H1 (cell line): ENCODE data around the gene ACOT7. TPM values are rescaled to one million over a fixed set of nuclear protein-coding genes. Genes with fewer than 3 reads are reported as not detected.

Experiments
- CTCF ChIA-PET: fragments of 300-600 bp; sonication (Branson Sonifier 250); formaldehyde crosslinking; loops from one replicate; lab custom pipeline; 2021; ENCODE audit not compliant: partially characterized antibody; lab: Charles Lee
- POLR2A ChIA-PET: fragments of 300-600 bp; sonication (Branson Sonifier 250); formaldehyde crosslinking; loops from one replicate; lab custom pipeline; 2021; ENCODE audit warnings: inconsistent platforms; ENCODE audit not compliant: partially characterized antibody; lab: Charles Lee
- DNase-seq, 2 experiments: peaks; one replicate each; pipeline versions ENCODE4 v3.0.0 to v3.0.0-alpha.2; 2010 to 2022; ENCODE audit warnings: low spot score in 2 of 2, low read depth in 1 of 2, mixed read lengths in 1 of 2
- FAIRE-seq: peaks from 2 replicates; lab custom pipeline; 2011; peaks lifted over from hg19 to GRCh38; lab: Jason Lieb, UNC
- H2AFZ ChIP-seq: 2 replicates; pipeline ENCODE4 v1.8.1; 2012; ENCODE audit warnings: low read length, inconsistent platforms
- H2AK5ac ChIP-seq: 2 replicates; pipeline ENCODE4 v1.6.1; 2013; ENCODE audit warnings: low read depth, low read length
- H2BK120ac ChIP-seq: replicated peaks from 2 replicates; pipeline ENCODE3; 2013; ENCODE audit warnings: low read depth, low read length, inconsistent platforms
- H2BK12ac ChIP-seq: 2 replicates; pipeline ENCODE4 v1.6.1; 2013; ENCODE audit warnings: low read depth, low read length
- H2BK15ac ChIP-seq: 2 replicates; pipeline ENCODE4 v1.6.1; 2013; ENCODE audit warnings: low read length
- H2BK20ac ChIP-seq: 2 replicates; pipeline ENCODE4 v1.6.1; 2013; ENCODE audit warnings: low read length
- H2BK5ac ChIP-seq: 2 replicates; pipeline ENCODE4 v1.6.1; 2013; ENCODE audit warnings: low read depth, low read length
- H3K14ac ChIP-seq: 2 replicates; pipeline ENCODE4 v1.6.1; 2013; ENCODE audit warnings: inconsistent platforms; ENCODE audit not compliant: insufficient read length
- H3K18ac ChIP-seq: 2 replicates; pipeline ENCODE4 v1.6.1; 2013; ENCODE audit warnings: low read length; ENCODE audit errors: extremely low read depth
- H3K23ac ChIP-seq: 2 replicates; pipeline ENCODE4 v1.6.1; 2013; ENCODE audit warnings: inconsistent platforms; ENCODE audit not compliant: insufficient read length
- H3K23me2 ChIP-seq: 2 replicates; pipeline ENCODE4 v1.6.1; 2013; ENCODE audit warnings: low read depth, low read length
- H3K27ac ChIP-seq: 2 replicates; pipeline ENCODE4 v1.6.1; 2011; ENCODE audit warnings: low read depth, low read length, inconsistent platforms
- H3K27me3 ChIP-seq, 4 experiments: replicated peaks in 1 of 4; 1 replicate in 1 of 4; 2 replicates in 3 of 4; pipeline versions ENCODE4 v1.6.1 to v1.8.1; 2011 to 2013; ENCODE audit warnings: low read length in 3 of 4, mild to moderate bottlenecking in 3 of 4, inconsistent platforms in 2 of 4, mixed read lengths in 2 of 4, moderate library complexity in 1 of 4; ENCODE audit not compliant: control insufficient read depth in 3 of 4, insufficient read depth in 3 of 4; ENCODE audit errors: extremely low read depth in 1 of 4
- H3K36me3 ChIP-seq, 4 experiments: 2 replicates each; pipeline versions ENCODE4 v1.6.1 to v1.8.1; 2011 to 2013; ENCODE audit warnings: mild to moderate bottlenecking in 4 of 4, low read length in 3 of 4, moderate library complexity in 2 of 4, control low read depth in 1 of 4, inconsistent platforms in 1 of 4; ENCODE audit not compliant: insufficient read depth in 4 of 4, control insufficient read depth in 2 of 4
- H3K4ac ChIP-seq: replicated peaks from 2 replicates; pipeline ENCODE3; 2013; ENCODE audit warnings: low read length, low read depth, mixed read lengths, inconsistent platforms; ENCODE audit not compliant: insufficient read length
- H3K4me1 ChIP-seq, 4 experiments: replicated peaks in 1 of 4; 1 replicate in 1 of 4; 2 replicates in 3 of 4; pipeline versions ENCODE4 v1.6.1 to v1.8.1; 2011 to 2013; ENCODE audit warnings: low read length in 3 of 4, inconsistent platforms in 2 of 4, mixed read lengths in 1 of 4; ENCODE audit not compliant: insufficient read depth in 4 of 4, control insufficient read depth in 3 of 4
- H3K4me2 ChIP-seq, 2 experiments: 2 replicates each; pipeline versions ENCODE4 v1.6.1 to v1.8.1; 2011 to 2013; ENCODE audit warnings: low read depth in 2 of 2, low read length in 2 of 2, control low read depth in 1 of 2, inconsistent platforms in 1 of 2, mild to moderate bottlenecking in 1 of 2; ENCODE audit not compliant: insufficient read depth in 1 of 2
- H3K4me3 ChIP-seq, 4 experiments: fragments of 200-600, 300-600 bp in 1 of 4; sonication (generic), shearing (Covaris generic), sonication (Bioruptor Twin) in 1 of 4; 2 replicates each; pipeline versions ENCODE4 v1.5.1 to v1.8.1; 2011 to 2016; ENCODE audit warnings: low read length in 4 of 4, low read depth in 3 of 4, control low read depth in 2 of 4, inconsistent platforms in 2 of 4, mild to moderate bottlenecking in 2 of 4, mixed read lengths in 1 of 4, moderate library complexity in 1 of 4; ENCODE audit not compliant: insufficient read depth in 2 of 4; ENCODE audit errors: extremely low read depth in 1 of 4
- H3K56ac ChIP-seq: replicated peaks from 2 replicates; pipeline ENCODE3; 2013; ENCODE audit warnings: low read depth, mild to moderate bottlenecking, mixed read lengths, low read length, inconsistent platforms; ENCODE audit not compliant: insufficient read length
- H3K79me1 ChIP-seq: 2 replicates; pipeline ENCODE4 v1.6.1; 2013; ENCODE audit warnings: low read depth, low read length, control low read depth
- H3K79me2 ChIP-seq, 2 experiments: 2 replicates each; pipeline versions ENCODE4 v1.6.1 to v1.8.1; 2012 to 2013; ENCODE audit warnings: low read length in 2 of 2, mild to moderate bottlenecking in 2 of 2, inconsistent platforms in 1 of 2; ENCODE audit not compliant: insufficient read depth in 2 of 2, control insufficient read depth in 1 of 2
- H3K9ac ChIP-seq, 4 experiments: replicated peaks in 1 of 4; 1 replicate in 1 of 4; 2 replicates in 3 of 4; pipeline versions ENCODE4 v1.6.1 to v1.8.1; 2011 to 2013; ENCODE audit warnings: low read depth in 3 of 4, low read length in 3 of 4, control low read depth in 2 of 4, mild to moderate bottlenecking in 2 of 4, moderate library complexity in 2 of 4, inconsistent platforms in 1 of 4; ENCODE audit errors: extremely low read depth in 1 of 4
- H3K9me3 ChIP-seq, 2 experiments: 2 replicates each; pipeline versions ENCODE4 v1.6.1 to v1.8.1; 2012 to 2013; ENCODE audit warnings: mild to moderate bottlenecking in 2 of 2, moderate library complexity in 2 of 2, control low read depth in 1 of 2, inconsistent platforms in 1 of 2, low read depth in 1 of 2, low read length in 1 of 2, mixed read lengths in 1 of 2; ENCODE audit not compliant: insufficient read depth in 2 of 2
- H4K20me1 ChIP-seq, 2 experiments: replicated peaks in 1 of 2; 2 replicates each; pipeline versions ENCODE3 to v1.8.1; 2011 to 2013; ENCODE audit warnings: inconsistent platforms in 2 of 2, low read length in 2 of 2, mild to moderate bottlenecking in 1 of 2; ENCODE audit not compliant: insufficient read depth in 2 of 2, control insufficient read depth in 1 of 2
- H4K5ac ChIP-seq: 2 replicates; pipeline ENCODE4 v1.6.1; 2013; ENCODE audit warnings: low read length, low read depth, mixed read lengths, inconsistent platforms; ENCODE audit not compliant: insufficient read length
- H4K8ac ChIP-seq: 2 replicates; pipeline ENCODE4 v1.8.0; 2013; ENCODE audit warnings: mild to moderate bottlenecking, moderate library complexity, low read length, inconsistent platforms; ENCODE audit not compliant: insufficient read depth; ENCODE audit errors: extremely low read depth
- H4K91ac ChIP-seq: replicated peaks from 2 replicates; pipeline ENCODE3; 2013; ENCODE audit warnings: low read length, mixed read lengths, inconsistent platforms; ENCODE audit not compliant: insufficient read length
- BACH1 ChIP-seq: IDR thresholded peaks from 2 replicates; pipeline ENCODE4 v1.6.1; 2012; ENCODE audit warnings: low read length, improper control_type of control experiment
- BCL11A ChIP-seq, 2 experiments: IDR thresholded peaks; one replicate each; pipeline ENCODE4 v1.6.1; 2011; ENCODE audit warnings: low read depth in 2 of 2, low read length in 2 of 2, mild to moderate bottlenecking in 2 of 2
- CBX5 ChIP-seq: fragments of 300-800, 300-1000 bp; sonication (generic); IDR thresholded peaks from 2 replicates; pipeline ENCODE4 v1.7.1; 2016; ENCODE audit warnings: antibody characterized with exemption, low read length, low read depth
- CBX8 ChIP-seq: fragments of 300-800, 300-1000 bp; sonication (generic); IDR thresholded peaks from 2 replicates; pipeline ENCODE4 v1.7.1; 2016; ENCODE audit warnings: low read depth, low read length, borderline replicate concordance
- EGR1 ChIP-seq: IDR thresholded peaks from 2 replicates; pipeline ENCODE4 v1.6.1; 2011; ENCODE audit warnings: low read depth, low read length, borderline replicate concordance
- GABPA ChIP-seq: IDR thresholded peaks from 2 replicates; pipeline ENCODE4 v1.6.1; 2011; ENCODE audit warnings: mild to moderate bottlenecking, low read length, moderate library complexity, borderline replicate concordance; ENCODE audit not compliant: insufficient read depth
- POLR2A ChIP-seq, 2 experiments: IDR thresholded peaks; 1 replicate in 1 of 2; 2 replicates in 1 of 2; pipeline ENCODE4 v1.6.1; 2011; ENCODE audit warnings: low read depth in 2 of 2, low read length in 2 of 2, mild to moderate bottlenecking in 2 of 2; ENCODE audit errors: control extremely low read depth in 1 of 2
- RFX5 ChIP-seq: IDR thresholded peaks from 2 replicates; pipeline ENCODE4 v1.6.1; 2011; ENCODE audit warnings: low read depth, low read length, improper control_type of control experiment, borderline replicate concordance
- SAP30 ChIP-seq: fragments of 300-600 bp; sonication (generic); IDR thresholded peaks from 2 replicates; pipeline ENCODE4 v1.7.1; 2012; ENCODE audit warnings: low read length, moderate library complexity, mild to moderate bottlenecking, inconsistent platforms; ENCODE audit not compliant: insufficient read depth, insufficient replicate concordance
- SIX5 ChIP-seq: IDR thresholded peaks from 2 replicates; pipeline ENCODE4 v1.6.1; 2011; ENCODE audit warnings: mild to moderate bottlenecking, low read depth, low read length
- SP2 ChIP-seq: IDR thresholded peaks from 2 replicates; pipeline ENCODE4 v1.6.1; 2012; ENCODE audit warnings: mild to moderate bottlenecking, low read length, inconsistent platforms
- SUZ12 ChIP-seq: fragments of 200-600 bp; sonication (generic); IDR thresholded peaks from 2 replicates; pipeline ENCODE4 v1.6.1; 2012; ENCODE audit warnings: mild to moderate bottlenecking, inconsistent platforms, low read length, moderate library complexity, mixed read lengths
- TEAD4 ChIP-seq: IDR thresholded peaks from 2 replicates; pipeline ENCODE4 v1.6.1; 2012; ENCODE audit warnings: low read depth, low read length, inconsistent platforms, mixed read lengths
- WGBS, 2 experiments: shearing (Covaris generic) in 1 of 2; methylation state at CpG; one replicate each; pipeline versions ENCODE4 v1.1.6 to v1.1.7; 2013 to 2015; ENCODE audit warnings: low lambda C conversion rate in 2 of 2, mixed read lengths in 2 of 2, inconsistent platforms in 1 of 2, low coverage in 1 of 2, missing lambda C conversion rate in 1 of 2; ENCODE audit not compliant: insufficient replicate concordance in 2 of 2, insufficient coverage in 1 of 2, insufficient read length in 1 of 2; ENCODE audit errors: extremely low coverage in 1 of 2, missing lambda C conversion rate in 1 of 2; 5-methylcytosine and 5-hydroxymethylcytosine counted together
- polyA plus RNA-seq, 7 experiments: library from polyadenylated mRNA; depleted of rRNA in 3 of 7; stranded (reverse) in 5 of 7; unstranded in 2 of 7; fragments of >200 nt in 5 of 7; fragments of 200-250 nt in 2 of 7; gene quantifications; 1 replicate in 5 of 7; 2 replicates in 1 of 7; 4 replicates in 1 of 7; pipeline versions ENCODE4 v1.2.1 to v1.2.3, GENCODE V29; 2011 to 2013; ENCODE audit warnings: missing spikeins in 2 of 7, mixed read lengths in 2 of 7
- total RNA-seq: library from RNA; stranded (reverse); fragmentation: NEBNext Ultra II Directional; extraction: Animal tissue kit (Norgen Biotek cat#: 25700); gene quantifications from 2 replicates; pipeline ENCODE4 v1.2.1, GENCODE V29; 2021
- TF ChIP-seq, protein P1 (sequence below): IDR thresholded peaks from 2 replicates; pipeline ENCODE4 v1.6.1; 2011; ENCODE audit warnings: low read length, improper control_type of control experiment

ACOT7 gene
- total and polyA plus RNA-seq, 2 of the 8 experiments (the other 6 are each of a cell fraction or from before 2014, with no cell fraction given): 151 to 214 TPM

DNA sequence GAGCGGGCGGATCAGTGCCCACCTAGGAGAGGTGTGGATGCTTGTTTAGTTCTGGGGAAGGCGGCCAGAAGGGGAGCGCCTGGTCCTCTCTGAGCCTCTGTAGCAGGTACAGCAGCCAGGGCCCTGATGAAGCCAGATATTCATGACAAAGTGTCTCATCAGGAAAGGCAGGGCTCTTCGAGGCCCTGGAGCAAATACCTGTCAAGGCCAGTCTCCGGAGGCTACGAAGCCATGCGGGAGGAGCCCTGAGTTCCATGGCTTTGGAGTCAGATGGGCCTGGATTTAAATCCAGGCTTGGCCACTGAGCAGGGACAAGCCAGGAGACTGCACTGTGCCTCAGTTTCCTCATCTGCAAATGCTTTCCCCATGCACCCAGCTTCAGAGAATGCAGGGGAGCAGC lies 107.3 kb downstream of the ACOT7 start:
- Histone ChIP-seq H4K20me1 (peaks cover 5 to 8% of the 10 kb centered on the region in 2 experiments), H3K36me3 (no peaks in the 10 kb centered on the region; a peak in 1 of 8 replicates), H3K79me1 (no peaks in the 10 kb centered on the region), H2AK5ac (no peak overlapping the region), H3K27ac (no peak overlapping the region), H3K14ac (no peak overlapping the region), H3K4me3 (no peak overlapping the region), H3K18ac (no peak overlapping the region), H2BK5ac (no peak overlapping the region), H2AFZ (no peak overlapping the region), H3K56ac (no peak overlapping the region), H2BK12ac (no peak overlapping the region), H3K79me2 (no peaks in the 10 kb centered on the region), H3K4ac (no peak overlapping the region), H4K91ac (no peak overlapping the region), H2BK120ac (no peak overlapping the region), H3K9ac (no peak overlapping the region), H3K4me1 (no peaks in the 10 kb centered on the region), H3K9me3 (no peaks in the 10 kb centered on the region), H4K5ac (no peak overlapping the region), H3K4me2 (no peak overlapping the region), H3K23me2 (no peaks in the 10 kb centered on the region), H3K23ac (no peak overlapping the region), H2BK20ac (no peak overlapping the region), H2BK15ac (no peak overlapping the region), H3K27me3 (no peaks in the 10 kb centered on the region), H4K8ac (no peak overlapping the region)
- DNase-seq: no peak
- POLR2A ChIA-PET: no interaction called here
- WGBS, 2 experiments: 96% methylated on average over 8 of the region's 8 CpGs; no CpG with 5 or more reads in 1 of the 2 experiments
- TF ChIP-seq TEAD4 (no peak), SAP30 (no peak), SIX5 (no peak), EGR1 (no peak), SP2 (no peak), SUZ12 (no peak), BCL11A (IDR thresholded peaks at IDR 0.05; ENCODE audit: low read depth in 2 of 2, low read length in 2 of 2) (no peak), CBX8 (no peak), POLR2A (IDR thresholded peaks at IDR 0.05; ENCODE audit: control extremely low read depth in 1 of 2, low read depth in 2 of 2, low read length in 2 of 2) (no peak), CBX5 (no peak), RFX5 (no peak), GABPA (no peak), BACH1 (no peak)
- TF ChIP-seq, protein P1, sequence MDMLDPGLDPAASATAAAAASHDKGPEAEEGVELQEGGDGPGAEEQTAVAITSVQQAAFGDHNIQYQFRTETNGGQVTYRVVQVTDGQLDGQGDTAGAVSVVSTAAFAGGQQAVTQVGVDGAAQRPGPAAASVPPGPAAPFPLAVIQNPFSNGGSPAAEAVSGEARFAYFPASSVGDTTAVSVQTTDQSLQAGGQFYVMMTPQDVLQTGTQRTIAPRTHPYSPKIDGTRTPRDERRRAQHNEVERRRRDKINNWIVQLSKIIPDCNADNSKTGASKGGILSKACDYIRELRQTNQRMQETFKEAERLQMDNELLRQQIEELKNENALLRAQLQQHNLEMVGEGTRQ: no peak
- CTCF ChIA-PET: interaction anchor here (1.3 to 10.6 kb wide), 4 partner anchors 37 to 81 kb away, joined by 3 to 122 read pairs (median 6); partner anchors contain the start of gene RNF207
- no peak for FAIRE-seq
